ENCODE results near the gene UQCRQ.

Gene UQCRQ

DNA sequence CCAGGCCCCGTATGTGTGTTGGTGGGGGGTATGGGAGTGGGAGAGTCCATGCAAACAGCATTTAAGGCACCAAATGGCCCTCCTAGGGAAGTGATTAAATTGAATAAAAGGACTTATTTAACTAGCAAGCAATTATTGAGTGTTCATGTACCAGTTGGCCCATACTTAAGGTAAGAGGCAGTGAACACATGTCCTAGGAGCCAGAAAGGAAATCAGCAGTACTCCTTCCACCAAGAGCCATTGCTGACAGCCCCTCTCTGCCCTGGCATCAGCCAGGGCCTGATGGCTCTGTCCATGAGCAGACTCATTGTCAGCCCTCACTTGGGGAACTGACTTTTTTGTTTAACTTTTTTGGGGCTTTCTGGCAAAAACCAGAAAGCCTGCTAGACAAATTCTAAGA is 25.5 kb upstream of the UQCRQ start:
- no peak for TF ChIP-seq EZH2 (IDR thresholded peaks at IDR 0.05; ENCODE audit: borderline replicate concordance, low read length)
- no peak overlapping the region for H3K4me3 ChIP-seq (ENCODE audit: low read depth, low read length, poor library complexity, severe bottlenecking)
- H3K79me2 ChIP-seq (ENCODE audit: insufficient read depth, low read length) = no peaks in the 10 kb centered on the region
- H3K36me3 ChIP-seq (ENCODE audit: insufficient read depth, low read length) = no peaks in the 10 kb centered on the region
- 0 out of 2 replicates have a peak, but pooled peaks cover 2% of the 10 kb centered on the region for H3K9me3 ChIP-seq (ENCODE audit: low read length)
- H3K4me1 ChIP-seq (ENCODE audit: insufficient read depth, low read length, severe bottlenecking) = no peaks in the 10 kb centered on the region
- no peaks in the 10 kb centered on the region for H3K27me3 ChIP-seq (ENCODE audit: insufficient read depth, low read length)
- no peaks in the 10 kb centered on the region for H4K20me1 ChIP-seq (ENCODE audit: insufficient read depth, low read length)
- H3K4me2 ChIP-seq (ENCODE audit: low read length) = no peak overlapping the region
- no peaks in the 10 kb centered on the region for H3F3A ChIP-seq (ENCODE audit: insufficient read depth, low read length)
- H3K9me2 ChIP-seq (ENCODE audit: low read depth, low read length) = no peaks in the 10 kb centered on the region
- H3K9ac ChIP-seq (ENCODE audit: low read length) = no peak overlapping the region
- no peak overlapping the region for H3K27ac ChIP-seq (ENCODE audit: low read depth, low read length, poor library complexity, severe bottlenecking)
- H2AFZ ChIP-seq (ENCODE audit: low read length) = no peak overlapping the region

DNA sequence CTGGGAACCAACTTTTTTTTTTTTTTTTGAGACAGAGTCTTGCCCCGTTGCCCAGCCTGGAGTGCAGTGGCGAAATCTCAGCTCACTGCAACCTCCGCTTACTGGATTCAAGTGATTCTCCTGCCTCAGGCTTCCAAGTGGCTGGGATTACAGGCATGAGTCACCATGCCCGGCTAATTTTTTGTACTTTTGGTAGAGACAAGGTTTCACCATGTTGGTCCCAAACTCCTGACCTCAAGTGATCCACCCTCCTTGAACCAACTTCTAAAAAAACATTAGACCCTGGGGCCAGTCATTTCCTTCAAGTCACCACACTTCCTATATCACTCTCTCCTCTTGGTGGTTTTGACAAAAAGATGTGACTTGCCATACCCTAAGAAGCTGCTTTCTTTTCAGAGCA is 25.1 kb upstream of the UQCRQ start:
- Histone ChIP-seq H3K9ac (ENCODE audit: low read length) (no peak overlapping the region), H3K9me3 (ENCODE audit: low read length) (0 out of 2 replicates have a peak, but pooled peaks cover 2% of the 10 kb centered on the region), H3K27me3 (ENCODE audit: insufficient read depth, low read length) (no peaks in the 10 kb centered on the region), H3F3A (ENCODE audit: insufficient read depth, low read length) (no peaks in the 10 kb centered on the region), H3K4me1 (ENCODE audit: insufficient read depth, low read length, severe bottlenecking) (no peaks in the 10 kb centered on the region), H3K9me2 (ENCODE audit: low read depth, low read length) (no peaks in the 10 kb centered on the region), H3K79me2 (ENCODE audit: insufficient read depth, low read length) (no peaks in the 10 kb centered on the region), H2AFZ (ENCODE audit: low read length) (no peak overlapping the region), H3K27ac (ENCODE audit: low read depth, low read length, poor library complexity, severe bottlenecking) (no peak overlapping the region), H4K20me1 (ENCODE audit: insufficient read depth, low read length) (no peaks in the 10 kb centered on the region), H3K36me3 (ENCODE audit: insufficient read depth, low read length) (no peaks in the 10 kb centered on the region), H3K4me3 (ENCODE audit: low read depth, low read length, poor library complexity, severe bottlenecking) (no peak overlapping the region), H3K4me2 (ENCODE audit: low read length) (no peak overlapping the region)
- TF ChIP-seq, protein P1, sequence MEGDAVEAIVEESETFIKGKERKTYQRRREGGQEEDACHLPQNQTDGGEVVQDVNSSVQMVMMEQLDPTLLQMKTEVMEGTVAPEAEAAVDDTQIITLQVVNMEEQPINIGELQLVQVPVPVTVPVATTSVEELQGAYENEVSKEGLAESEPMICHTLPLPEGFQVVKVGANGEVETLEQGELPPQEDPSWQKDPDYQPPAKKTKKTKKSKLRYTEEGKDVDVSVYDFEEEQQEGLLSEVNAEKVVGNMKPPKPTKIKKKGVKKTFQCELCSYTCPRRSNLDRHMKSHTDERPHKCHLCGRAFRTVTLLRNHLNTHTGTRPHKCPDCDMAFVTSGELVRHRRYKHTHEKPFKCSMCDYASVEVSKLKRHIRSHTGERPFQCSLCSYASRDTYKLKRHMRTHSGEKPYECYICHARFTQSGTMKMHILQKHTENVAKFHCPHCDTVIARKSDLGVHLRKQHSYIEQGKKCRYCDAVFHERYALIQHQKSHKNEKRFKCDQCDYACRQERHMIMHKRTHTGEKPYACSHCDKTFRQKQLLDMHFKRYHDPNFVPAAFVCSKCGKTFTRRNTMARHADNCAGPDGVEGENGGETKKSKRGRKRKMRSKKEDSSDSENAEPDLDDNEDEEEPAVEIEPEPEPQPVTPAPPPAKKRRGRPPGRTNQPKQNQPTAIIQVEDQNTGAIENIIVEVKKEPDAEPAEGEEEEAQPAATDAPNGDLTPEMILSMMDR (IDR thresholded peaks at IDR 0.05; ENCODE audit: low read length) = no peak
- no peak for TF ChIP-seq EZH2 (IDR thresholded peaks at IDR 0.05; ENCODE audit: borderline replicate concordance, low read length)

DNA sequence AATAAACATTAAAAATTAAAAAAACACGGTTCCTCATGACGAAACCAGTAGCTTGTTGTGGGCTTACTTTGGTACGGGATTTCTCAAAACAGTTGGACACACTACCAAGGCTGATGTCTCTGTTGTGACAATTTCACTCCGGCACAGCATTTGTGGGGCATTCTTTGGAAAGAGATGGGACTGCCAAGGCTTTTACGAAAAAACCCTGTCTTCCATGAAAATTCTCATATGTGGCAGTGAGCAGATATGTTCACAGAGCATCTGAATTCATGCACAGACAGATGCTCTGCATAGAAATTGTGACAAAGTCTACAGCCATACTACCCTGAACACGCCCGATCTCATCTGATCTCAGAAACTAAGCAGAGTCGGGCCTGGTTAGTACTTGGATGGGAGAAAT is 18.2 kb upstream of the UQCRQ start:
- Histone ChIP-seq H2AFZ (ENCODE audit: low read length) (no peak overlapping the region), H3K9me2 (ENCODE audit: low read depth, low read length) (no peaks in the 10 kb centered on the region), H3K27ac (ENCODE audit: low read depth, low read length, poor library complexity, severe bottlenecking) (no peak overlapping the region), H3K36me3 (ENCODE audit: insufficient read depth, low read length) (no peaks in the 10 kb centered on the region), H3K79me2 (ENCODE audit: insufficient read depth, low read length) (no peaks in the 10 kb centered on the region), H3F3A (ENCODE audit: insufficient read depth, low read length) (no peaks in the 10 kb centered on the region), H3K4me2 (ENCODE audit: low read length) (no peak overlapping the region), H3K9ac (ENCODE audit: low read length) (no peak overlapping the region), H3K9me3 (ENCODE audit: low read length) (no peaks in the 10 kb centered on the region), H4K20me1 (ENCODE audit: insufficient read depth, low read length) (no peaks in the 10 kb centered on the region), H3K27me3 (ENCODE audit: insufficient read depth, low read length) (no peaks in the 10 kb centered on the region), H3K4me1 (ENCODE audit: insufficient read depth, low read length, severe bottlenecking) (no peaks in the 10 kb centered on the region), H3K4me3 (ENCODE audit: low read depth, low read length, poor library complexity, severe bottlenecking) (no peak overlapping the region)
- TF ChIP-seq, protein P1 (IDR thresholded peaks at IDR 0.05; ENCODE audit: low read length) = no peak
- no peak for TF ChIP-seq EZH2 (IDR thresholded peaks at IDR 0.05; ENCODE audit: borderline replicate concordance, low read length)

DNA sequence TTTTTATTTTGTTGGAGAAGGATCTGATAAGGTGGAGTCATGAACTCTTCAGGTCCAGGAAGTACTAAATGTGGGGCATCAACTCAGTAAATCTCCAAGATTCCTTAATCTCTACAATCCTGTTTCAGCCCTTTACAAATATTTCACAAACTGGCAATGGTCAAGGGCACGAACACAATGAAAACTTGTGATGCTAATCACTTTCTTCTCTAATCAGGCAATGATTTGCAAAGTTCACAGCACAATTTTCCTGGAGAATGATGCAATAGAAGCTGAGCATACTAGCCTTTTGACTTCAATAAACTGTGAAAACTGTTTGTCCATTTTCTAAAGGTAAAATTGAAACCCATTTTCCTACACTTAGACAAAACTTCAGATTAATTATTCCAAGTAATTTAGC is 17.1 kb upstream of the UQCRQ start:
- TF ChIP-seq, protein P1 (IDR thresholded peaks at IDR 0.05; ENCODE audit: low read length) = no peak
- no peak for TF ChIP-seq EZH2 (IDR thresholded peaks at IDR 0.05; ENCODE audit: borderline replicate concordance, low read length)
- Histone ChIP-seq H2AFZ (ENCODE audit: low read length) (no peak overlapping the region), H3K27me3 (ENCODE audit: insufficient read depth, low read length) (no peaks in the 10 kb centered on the region), H3K9ac (ENCODE audit: low read length) (no peak overlapping the region), H3K36me3 (ENCODE audit: insufficient read depth, low read length) (no peaks in the 10 kb centered on the region), H3K4me1 (ENCODE audit: insufficient read depth, low read length, severe bottlenecking) (no peaks in the 10 kb centered on the region), H3K4me2 (ENCODE audit: low read length) (no peak overlapping the region), H3K4me3 (ENCODE audit: low read depth, low read length, poor library complexity, severe bottlenecking) (no peak overlapping the region), H3K27ac (ENCODE audit: low read depth, low read length, poor library complexity, severe bottlenecking) (no peak overlapping the region), H4K20me1 (ENCODE audit: insufficient read depth, low read length) (no peaks in the 10 kb centered on the region), H3K79me2 (ENCODE audit: insufficient read depth, low read length) (no peaks in the 10 kb centered on the region), H3K9me2 (ENCODE audit: low read depth, low read length) (no peaks in the 10 kb centered on the region), H3F3A (ENCODE audit: insufficient read depth, low read length) (no peaks in the 10 kb centered on the region), H3K9me3 (ENCODE audit: low read length) (no peaks in the 10 kb centered on the region)

Data from OCI-LY1 (cell line).